Measurements from ENCODE around the gene SPATA2.

GRCh38 chr20:49853640-49854039 lies 61.7 kb downstream of the SPATA2 start:
- TF ChIP-seq RAD21 (IDR thresholded peaks at IDR 0.05; ENCODE audit: low read depth) (no peak), POLR2AphosphoS5 (IDR thresholded peaks at IDR 0.05; ENCODE audit: low read depth, low read length) (no peak)
